ENCODE data around the gene PROCA1. TPM values are rescaled to one million over a fixed set of nuclear protein-coding genes. Genes with fewer than 3 reads are reported as not detected.

Gene PROCA1, protein sequence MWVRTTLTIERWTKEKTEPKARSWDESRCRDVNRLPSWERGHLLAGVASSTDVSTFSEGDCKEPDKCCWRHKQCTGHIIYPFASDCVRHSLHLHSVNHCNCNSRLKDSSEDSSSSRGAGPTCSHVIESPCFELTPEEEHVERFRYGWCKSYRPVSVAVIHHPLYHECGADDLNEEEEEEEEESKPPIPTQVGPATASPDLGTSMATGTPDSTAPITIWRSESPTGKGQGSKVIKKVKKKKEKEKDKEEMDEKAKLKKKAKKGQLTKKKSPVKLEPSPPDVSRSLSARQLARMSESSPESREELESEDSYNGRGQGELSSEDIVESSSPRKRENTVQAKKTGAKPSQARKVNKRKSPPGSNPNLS
- total RNA-seq = 1 to 10 TPM; 5.0 to 5.1 TPM

GRCh38 chr17:28711723-28712031 lies at the start of gene PROCA1:
Gene PROCA1, minus strand, starts transcription at chr17:28711888. Its CDS starts 228 bp downstream, at chr17:28711660.
- Mint-ChIP-seq H3K4me1 (ENCODE audit: low read depth) (peaks cover 13% of the 10 kb centered on the region), H3K4me3 (peak within 1 kb of the TSS; percentile 89), H3K27me3 (peaks cover 9% of the 10 kb centered on the region), H3K36me3 (ENCODE audit: low read depth) (peaks cover 7% of the 10 kb centered on the region), H3K27ac (peak within 1 kb of the TSS; percentile 95), H3K9me3 (no peaks in the 10 kb centered on the region)
- intact Hi-C loops (cut with micrococcal nuclease) = no loop called here
- peak; percentile 37 for ATAC-seq
- ChIA-PET POLR2A (interaction anchor here (0.6 to 7.7 kb wide), 12 partner anchors 9 to 254 kb away, joined by 3 to 65 read pairs (median 3); partner anchors contain the start of genes BLTP2, NEK8, RPL23A and SDF2), CTCF (interaction anchor here (0.7 to 3.5 kb wide), 8 partner anchors 8 to 118 kb away, joined by 3 to 20 read pairs (median 6); partner anchors contain the start of genes BLTP2, NEK8, RPL23A and TLCD1)
- no peak for TF ChIP-seq CTCF (IDR thresholded peaks at IDR 0.05)
- peak; percentile 54 for DNase-seq

GRCh38 chr17:28760601-28761562 lies 49.2 kb upstream of the PROCA1 start:
- no peak overlapping the region for H3K27ac Mint-ChIP-seq
- H3K9me3 Mint-ChIP-seq = no peaks in the 10 kb centered on the region
- H3K27me3 Mint-ChIP-seq = no peaks in the 10 kb centered on the region
- no peak overlapping the region for H3K4me3 Mint-ChIP-seq
- DNase-seq (no peak), ATAC-seq (no peak)
- H3K4me1 Mint-ChIP-seq (ENCODE audit: low read depth) = peaks cover 14% of the 10 kb centered on the region
- no peak for TF ChIP-seq CTCF (IDR thresholded peaks at IDR 0.05)
- ChIA-PET POLR2A (interaction anchor here (1.3 to 4.6 kb wide), 5 partner anchors 10 to 121 kb away, joined by 3 to 31 read pairs (median 8); partner anchors contain the start of gene RPL23A), CTCF (interaction anchor here (1.2 to 7.1 kb wide), 8 partner anchors 9 to 192 kb away, joined by 3 to 109 read pairs (median 31); partner anchors contain the start of genes NEK8, PHF12, TLCD1 and TRAF4)
- peaks cover 10% of the 10 kb centered on the region for H3K36me3 Mint-ChIP-seq (ENCODE audit: low read depth)
- intact Hi-C loops (cut with micrococcal nuclease) = loop anchor here (5.0 kb wide), 1 partner anchor 34 kb away; the partner anchor contains the start of genes NEK8 and TLCD1

DNA sequence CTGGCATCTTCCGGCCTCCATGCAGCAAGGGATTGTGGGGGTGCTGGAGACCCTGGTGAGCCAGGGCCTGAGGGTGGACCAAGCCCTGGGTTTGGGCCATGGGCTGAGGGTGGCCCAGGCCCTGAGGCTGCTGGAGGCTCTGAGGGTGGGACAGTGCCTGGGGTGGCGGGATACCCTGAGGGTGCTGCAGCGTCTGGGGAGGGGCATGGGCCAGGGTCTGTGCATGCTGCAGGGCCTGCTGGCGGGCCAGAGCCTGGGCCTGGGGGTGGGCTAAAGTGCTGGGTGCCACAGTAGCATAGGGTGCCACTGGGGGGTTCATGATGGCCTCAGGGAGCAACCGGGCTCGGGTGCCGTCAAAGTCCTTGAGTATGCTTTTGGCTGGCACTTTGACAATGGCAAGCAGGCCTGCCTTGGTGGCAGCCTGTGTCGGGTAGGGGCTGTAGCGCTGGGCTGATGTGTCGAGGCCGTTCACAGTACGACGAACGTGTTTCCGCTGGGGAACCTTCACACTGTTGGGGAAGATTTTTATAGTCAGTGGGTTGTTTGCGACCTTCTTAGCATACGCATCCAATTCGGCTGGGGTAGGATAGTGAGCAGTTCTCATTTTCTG lies 47.7 kb upstream of the PROCA1 start:
- no peak overlapping the region for H3K4me3 Mint-ChIP-seq
- TF ChIP-seq CTCF (IDR thresholded peaks at IDR 0.05) = no peak
- H3K4me1 Mint-ChIP-seq (ENCODE audit: low read depth) = peaks cover 12% of the 10 kb centered on the region
- H3K9me3 Mint-ChIP-seq = no peaks in the 10 kb centered on the region
- H3K27me3 Mint-ChIP-seq = no peaks in the 10 kb centered on the region
- DNase-seq = no peak
- CTCF ChIA-PET = interaction anchor here (7.1 kb wide), 1 partner anchor 32 kb away, joined by 99 read pairs; the partner anchor contains the start of genes NEK8 and TLCD1
- intact Hi-C loops (cut with micrococcal nuclease) = no loop called here
- H3K36me3 Mint-ChIP-seq (ENCODE audit: low read depth) = peaks cover 12% of the 10 kb centered on the region
- no peak for ATAC-seq
- POLR2A ChIA-PET = interaction anchor here (1.3 kb wide), 1 partner anchor 123 kb away, joined by 3 read pairs; no protein-coding TSS in a partner anchor
- H3K27ac Mint-ChIP-seq = no peak overlapping the region

DNA sequence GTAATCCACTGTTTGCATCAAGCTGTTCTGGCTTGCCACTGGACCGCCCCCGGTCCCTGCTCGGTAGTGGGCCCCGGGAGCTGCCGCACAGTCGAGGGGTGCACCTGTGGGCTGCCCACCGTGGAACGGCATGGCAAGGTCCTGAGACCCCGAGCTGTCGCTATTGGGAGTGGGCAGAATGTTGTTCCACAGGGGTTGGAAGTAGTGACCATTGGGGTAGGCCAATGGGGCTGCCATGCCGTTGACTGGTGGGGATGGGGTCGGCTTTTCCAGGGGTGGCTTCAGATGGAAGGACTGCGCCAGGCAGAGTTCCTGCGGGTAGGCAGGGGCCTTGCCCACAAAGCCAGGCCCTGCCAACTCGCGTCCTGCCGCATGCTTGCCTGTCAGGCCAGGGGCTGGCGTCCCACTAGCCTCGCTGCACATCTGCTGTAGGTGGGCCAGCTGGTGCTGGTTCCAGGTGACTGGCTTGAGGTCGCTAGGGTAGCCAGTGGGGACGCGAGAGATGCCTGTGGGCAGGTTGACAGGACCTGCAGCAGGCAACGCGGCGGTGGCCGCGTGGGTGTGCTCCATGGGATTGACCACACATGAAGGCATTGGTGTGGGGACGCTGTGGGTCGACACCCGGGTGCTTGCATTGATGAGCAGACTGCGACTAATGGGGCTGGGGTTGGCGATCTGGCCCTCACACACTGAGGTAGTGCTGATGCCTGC lies 46.9 kb upstream of the PROCA1 start:
- no peak for TF ChIP-seq CTCF (IDR thresholded peaks at IDR 0.05)
- Mint-ChIP-seq H3K4me3 (no peak overlapping the region), H3K9me3 (no peaks in the 10 kb centered on the region), H3K36me3 (ENCODE audit: low read depth) (peaks cover 11% of the 10 kb centered on the region), H3K27ac (no peak overlapping the region), H3K27me3 (no peaks in the 10 kb centered on the region), H3K4me1 (ENCODE audit: low read depth) (peaks cover 8% of the 10 kb centered on the region)
- CTCF ChIA-PET = interaction anchor here (1.8 kb wide), 1 partner anchor 32 kb away, joined by 5 read pairs; the partner anchor contains the start of gene TLCD1
- DNase-seq = no peak
- POLR2A ChIA-PET = interaction anchor here (2.6 kb wide), 1 partner anchor 12 kb away, joined by 10 read pairs; no protein-coding TSS in a partner anchor
- intact Hi-C loops (cut with micrococcal nuclease) = no loop called here
- no peak for ATAC-seq
